Esophagus muscularis mucosa (tissue), 4 donors: ENCODE results near the gene SPPL3. TPM values are rescaled to one million over a fixed set of nuclear protein-coding genes. Genes with fewer than 3 reads are reported as not detected.

Experiments
- DNase-seq: peaks from one replicate; pipeline ENCODE4 v3.0.0-alpha.2; 2017; ENCODE audit errors: extremely low spot score
- H3K27ac ChIP-seq, 4 donors: fragments of 200-600 bp; sonication (generic); replicated peaks in 1 of 4; 1 replicate in 3 of 4; 2 replicates in 1 of 4; pipeline ENCODE4 v1.5.1; 2016 to 2019; ENCODE audit warnings: mild to moderate bottlenecking in 1 of 4
- H3K27me3 ChIP-seq, 4 donors: fragments of 200-600 bp; sonication (generic); one replicate each; pipeline versions ENCODE4 v1.5.1 to v1.6.0; 2016 to 2019
- H3K36me3 ChIP-seq, 4 donors: fragments of 200-600 bp; sonication (generic); one replicate each; pipeline ENCODE4 v1.5.1; 2016 to 2019
- H3K4me1 ChIP-seq, 4 donors: fragments of 200-600 bp; sonication (generic); one replicate each; pipeline ENCODE4 v1.5.1; 2016 to 2019
- H3K4me3 ChIP-seq, 4 donors: fragments of 200-600 bp; sonication (generic); 1 replicate in 2 of 4; 2 replicates in 2 of 4; pipeline ENCODE4 v1.5.1; 2016 to 2019; ENCODE audit warnings: mild to moderate bottlenecking in 4 of 4, moderate library complexity in 1 of 4
- H3K9me3 ChIP-seq, 4 donors: fragments of 200-600 bp; sonication (generic); 1 replicate in 3 of 4; 2 replicates in 1 of 4; pipeline ENCODE4 v1.5.1; 2016 to 2019
- EP300 ChIP-seq: sonication (generic); formaldehyde crosslinking; IDR thresholded peaks from one replicate; pipeline ENCODE4 v1.6.1; 2017; ENCODE audit warnings: antibody characterized with exemption
- POLR2A ChIP-seq: fragments of 450-650 bp; IDR thresholded peaks from one replicate; pipeline ENCODE4 v1.6.1; 2017; ENCODE audit warnings: antibody characterized with exemption, moderate library complexity, mild to moderate bottlenecking, low read depth
- POLR2AphosphoS5 ChIP-seq, 2 donors: sonication (generic); formaldehyde crosslinking; IDR thresholded peaks; one replicate each; pipeline ENCODE4 v1.6.1; 2017; ENCODE audit warnings: antibody characterized with exemption in 2 of 2
- WGBS: methylation state at CpG from one replicate; pipeline ENCODE4 v1.1.5; 2018; 5-methylcytosine and 5-hydroxymethylcytosine counted together
- intact Hi-C: fragments of 100-400 bp; cut with DNase I; formaldehyde crosslinking; loops from one replicate; pipeline ENCODE4 v1.15.1; 2023
- total RNA-seq, 4 donors: library from RNA; depleted of rRNA; stranded (reverse); fragments of >200 nt; gene quantifications; one replicate each; pipeline versions ENCODE4 v1.1.0 to v1.2.1, GENCODE V29; 2016
- TF ChIP-seq, protein P1 (sequence below), 3 experiments: fragments of 200-600 bp in 2 of 3; fragments of 450-650 bp in 1 of 3; sonication (generic) in 2 of 3; IDR thresholded peaks; one replicate each; pipeline ENCODE4 v1.5.1; 2017 to 2019; ENCODE audit warnings: antibody characterized with exemption in 3 of 3, mild to moderate bottlenecking in 2 of 3, moderate library complexity in 1 of 3

The SPPL3 gene
- total RNA-seq, 4 donors from 2014 or later = 18.4 to 32.1 (median 21.8) TPM

DNA sequence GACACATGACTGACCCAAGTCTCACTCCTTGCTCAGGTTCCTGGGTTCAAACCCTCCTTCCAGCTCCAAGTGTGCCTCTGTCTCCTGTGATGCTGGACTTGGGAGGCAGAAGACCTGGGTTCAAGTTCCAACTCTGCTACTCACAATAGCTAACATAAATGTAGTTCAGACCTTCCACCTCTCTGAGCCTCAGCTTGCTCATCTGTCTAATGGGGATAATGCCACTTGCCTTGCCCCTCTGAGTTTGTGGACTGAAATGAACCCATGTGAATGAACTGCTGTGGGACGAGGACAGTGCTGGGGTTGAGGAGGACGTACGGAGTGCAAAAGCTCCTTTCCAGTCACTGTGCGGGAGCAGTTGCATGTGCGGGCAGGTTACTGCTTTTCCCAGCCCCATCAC, 137.6 kb downstream of the SPPL3 start:
- no peak overlapping the region for H3K27ac ChIP-seq
- H3K4me1 ChIP-seq = peaks cover 8 to 11% (median 9%) of the 10 kb centered on the region in 4 donors
- TF ChIP-seq EP300 (no peak), POLR2AphosphoS5 (IDR thresholded peaks at IDR 0.05) (no peak), POLR2A (no peak)
- TF ChIP-seq, protein P1, sequence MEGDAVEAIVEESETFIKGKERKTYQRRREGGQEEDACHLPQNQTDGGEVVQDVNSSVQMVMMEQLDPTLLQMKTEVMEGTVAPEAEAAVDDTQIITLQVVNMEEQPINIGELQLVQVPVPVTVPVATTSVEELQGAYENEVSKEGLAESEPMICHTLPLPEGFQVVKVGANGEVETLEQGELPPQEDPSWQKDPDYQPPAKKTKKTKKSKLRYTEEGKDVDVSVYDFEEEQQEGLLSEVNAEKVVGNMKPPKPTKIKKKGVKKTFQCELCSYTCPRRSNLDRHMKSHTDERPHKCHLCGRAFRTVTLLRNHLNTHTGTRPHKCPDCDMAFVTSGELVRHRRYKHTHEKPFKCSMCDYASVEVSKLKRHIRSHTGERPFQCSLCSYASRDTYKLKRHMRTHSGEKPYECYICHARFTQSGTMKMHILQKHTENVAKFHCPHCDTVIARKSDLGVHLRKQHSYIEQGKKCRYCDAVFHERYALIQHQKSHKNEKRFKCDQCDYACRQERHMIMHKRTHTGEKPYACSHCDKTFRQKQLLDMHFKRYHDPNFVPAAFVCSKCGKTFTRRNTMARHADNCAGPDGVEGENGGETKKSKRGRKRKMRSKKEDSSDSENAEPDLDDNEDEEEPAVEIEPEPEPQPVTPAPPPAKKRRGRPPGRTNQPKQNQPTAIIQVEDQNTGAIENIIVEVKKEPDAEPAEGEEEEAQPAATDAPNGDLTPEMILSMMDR (IDR thresholded peaks at IDR 0.05) = no peak
- H3K36me3 ChIP-seq = peaks cover 38 to 87% (median 64%) of the 10 kb centered on the region in 4 donors
- H3K4me3 ChIP-seq = no peak overlapping the region
- intact Hi-C loops = no loop called here
- no peaks in the 10 kb centered on the region for H3K9me3 ChIP-seq
- DNase-seq = no peak
- no peaks in the 10 kb centered on the region for H3K27me3 ChIP-seq
- 91% methylated on average over 4 of the region's 5 CpGs for WGBS

DNA sequence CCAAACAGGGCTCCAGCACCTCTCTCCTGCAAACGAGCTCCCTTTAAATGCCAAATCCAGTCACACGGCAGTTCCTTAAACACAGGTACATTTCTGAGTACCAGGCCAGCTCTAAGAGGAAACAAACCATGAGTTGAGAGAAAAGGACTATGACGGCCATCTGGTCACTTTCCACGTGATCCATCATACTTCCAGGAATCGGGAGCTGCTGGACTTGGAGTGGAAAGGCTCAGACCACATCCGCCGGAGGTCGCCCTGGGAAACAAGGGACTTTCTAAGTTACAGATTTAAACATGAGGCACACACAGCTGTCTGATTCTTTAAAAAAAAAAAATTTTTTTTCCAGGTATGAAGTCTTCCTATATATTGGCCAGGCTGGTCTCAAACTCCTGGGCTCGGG, 139.3 kb downstream of the SPPL3 start:
- peaks cover 38 to 92% (median 70%) of the 10 kb centered on the region in 4 donors for H3K36me3 ChIP-seq
- no peak overlapping the region for H3K4me3 ChIP-seq
- TF ChIP-seq POLR2AphosphoS5 (IDR thresholded peaks at IDR 0.05) (no peak), EP300 (no peak), POLR2A (no peak)
- TF ChIP-seq, protein P1 (IDR thresholded peaks at IDR 0.05) = no peak
- H3K9me3 ChIP-seq = no peaks in the 10 kb centered on the region
- no peaks in the 10 kb centered on the region for H3K27me3 ChIP-seq
- H3K4me1 ChIP-seq = peaks cover 14 to 19% (median 18%) of the 10 kb centered on the region in 4 donors
- intact Hi-C loops = no loop called here
- no peak for DNase-seq
- 81% methylated on average over 9 of the region's 9 CpGs for WGBS
- H3K27ac ChIP-seq = no peak overlapping the region

DNA sequence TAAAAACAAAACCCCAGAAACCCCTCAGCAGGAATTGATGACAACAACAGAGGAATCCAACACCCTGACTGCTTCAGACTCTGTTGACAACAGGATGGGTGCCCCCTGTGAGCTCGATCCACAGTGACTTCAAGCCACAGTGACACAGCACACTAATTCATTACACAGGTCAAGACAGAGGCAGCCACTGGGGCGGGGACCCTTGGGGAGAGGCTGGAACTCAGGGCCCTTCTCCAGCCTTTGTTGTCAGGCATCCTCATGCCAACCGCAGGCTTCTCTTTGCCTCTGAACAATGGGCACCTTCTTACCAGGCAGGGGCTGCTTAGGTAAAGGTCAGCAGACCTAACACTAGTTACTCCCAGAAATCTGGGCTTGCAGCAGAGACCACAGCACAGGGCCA, 140.9 kb downstream of the SPPL3 start:
- Histone ChIP-seq H3K9me3 (no peaks in the 10 kb centered on the region), H3K27ac (no peak overlapping the region), H3K27me3 (no peaks in the 10 kb centered on the region), H3K4me3 (no peak overlapping the region), H3K4me1 (peaks cover 14 to 19% (median 18%) of the 10 kb centered on the region in 4 donors), H3K36me3 (peaks cover 35 to 81% (median 62%) of the 10 kb centered on the region in 4 donors)
- TF ChIP-seq, protein P1 (IDR thresholded peaks at IDR 0.05) = no peak
- intact Hi-C loops = no loop called here
- no peak for DNase-seq
- WGBS = 56% methylated on average over 2 of the region's 3 CpGs

DNA sequence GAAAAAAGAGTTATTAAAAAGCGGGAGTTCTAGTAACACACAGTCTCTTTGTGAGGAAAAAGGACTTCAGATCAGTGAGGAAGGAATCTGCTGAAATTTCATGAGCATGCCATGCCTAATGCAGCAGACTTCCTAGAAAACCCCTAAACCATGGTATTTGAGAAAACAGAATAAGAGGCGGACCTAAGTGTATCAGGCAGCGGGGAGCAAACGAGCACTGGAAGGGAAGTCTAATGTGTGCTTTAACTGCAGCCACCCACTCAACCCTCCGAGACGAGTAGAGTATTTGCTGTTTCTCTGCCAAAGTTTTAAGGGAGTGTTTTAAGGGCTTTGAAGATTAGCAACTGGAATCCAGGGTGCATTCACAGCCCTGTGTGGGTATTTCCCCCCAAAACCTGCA, 142.1 kb downstream of the SPPL3 start:
- Histone ChIP-seq H3K36me3 (peaks cover 23 to 69% (median 50%) of the 10 kb centered on the region in 4 donors), H3K4me1 (peaks cover 14 to 19% (median 18%) of the 10 kb centered on the region in 4 donors), H3K9me3 (no peaks in the 10 kb centered on the region), H3K27ac (peak overlapping the region; percentile 52 to 72 (median 64)), H3K27me3 (no peaks in the 10 kb centered on the region), H3K4me3 (no peak overlapping the region)
- DNase-seq = no peak
- TF ChIP-seq, protein P1 (IDR thresholded peaks at IDR 0.05) = no peak
- TF ChIP-seq EP300 = no peak
- TF ChIP-seq POLR2AphosphoS5 (IDR thresholded peaks at IDR 0.05) = no peak
- TF ChIP-seq POLR2A = no peak
- intact Hi-C loops = no loop called here
- 62% methylated on average over 6 of the region's 6 CpGs for WGBS

DNA sequence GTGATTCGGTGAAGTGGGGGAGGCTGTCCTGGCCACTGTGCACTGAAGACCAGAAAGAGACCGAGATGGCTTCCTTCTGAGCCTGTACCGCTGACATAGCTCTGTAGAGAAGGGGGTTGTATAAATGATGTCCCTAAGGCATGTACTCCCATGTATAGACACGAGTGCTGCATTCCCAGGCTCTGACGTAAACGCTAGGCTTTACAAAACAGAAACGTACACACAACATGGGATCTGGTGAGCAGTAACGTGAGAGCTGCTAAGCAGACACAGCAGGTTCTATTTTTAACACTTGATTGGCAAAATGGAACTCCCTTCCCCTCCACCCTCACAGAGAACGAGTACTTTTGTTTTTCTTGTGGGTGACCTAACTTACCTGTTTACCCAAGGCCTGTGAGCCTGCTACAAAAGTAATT, 142.6 kb downstream of the SPPL3 start:
- Histone ChIP-seq H3K9me3 (no peaks in the 10 kb centered on the region), H3K36me3 (peaks cover 18 to 63% (median 45%) of the 10 kb centered on the region in 4 donors), H3K27me3 (no peaks in the 10 kb centered on the region), H3K27ac (peak overlapping the region; percentile 52 to 72 (median 64)), H3K4me3 (no peak overlapping the region), H3K4me1 (peaks cover 14 to 19% (median 18%) of the 10 kb centered on the region in 4 donors)
- peak; percentile 45 for DNase-seq
- intact Hi-C loops = no loop called here
- 55% methylated on average over 9 of the region's 9 CpGs for WGBS
- TF ChIP-seq, protein P1 (IDR thresholded peaks at IDR 0.05) = no peak
- TF ChIP-seq POLR2A = no peak
- TF ChIP-seq POLR2AphosphoS5 (IDR thresholded peaks at IDR 0.05) = peak; percentile 52 to 67
- TF ChIP-seq EP300 = peak; percentile 34
